HG02840 (cell line): ENCODE measurements around the gene HTR3C.
A peak's percentile ranks its signal among the peaks of the same experiment; 100 is the strongest.
"Not testable (repeated sequence)": the region's sequence is repeated elsewhere in the genome, so short reads cannot be mapped to it uniquely, and the experiment has no call there.

Experiments used
- ATAC-seq: cut with Tn5 transposase; IDR thresholded peaks from one replicate; pipeline ENCODE4 v1.9.1; 2021; ENCODE audit warnings: mild to moderate bottlenecking, moderate library complexity, moderate number of reproducible peaks; ENCODE audit not compliant: unreplicated experiment, low FRiP score

The HTR3C gene

GRCh38 chr3:184052767-184053166 is at the start of gene HTR3C:
HTR3C (plus strand) TSS chr3:184053047; CDS start chr3:184053081, 34 bp downstream.
- ATAC-seq = no peak

GRCh38 chr3:184003187-184003967 is 49.5 kb upstream of the HTR3C start:
- no peak for ATAC-seq

- no peak for ATAC-seq
Observed at GRCh38 chr3:184004476-184004875, 48.4 kb upstream of the HTR3C start.

GRCh38 chr3:184005941-184006507 is 46.8 kb upstream of the HTR3C start:
- ATAC-seq = peak; percentile 62

- not testable (repeated sequence) for ATAC-seq
Observed at GRCh38 chr3:184007143-184007813, 45.6 kb upstream of the HTR3C start.

GRCh38 chr3:184008161-184008560 is 44.7 kb upstream of the HTR3C start:
- no peak for ATAC-seq

GRCh38 chr3:184011230-184011876 is 41.5 kb upstream of the HTR3C start:
- no peak for ATAC-seq

- ATAC-seq = no peak
Observed at GRCh38 chr3:184011937-184012889, 40.6 kb upstream of the HTR3C start.

GRCh38 chr3:184015381-184016019 is 37.3 kb upstream of the HTR3C start:
- no peak for ATAC-seq

- ATAC-seq = no peak
Observed at GRCh38 chr3:184016169-184016570, 36.7 kb upstream of the HTR3C start.

- ATAC-seq = peak; percentile 64
Observed at GRCh38 chr3:184016811-184017671, 35.8 kb upstream of the HTR3C start.

- ATAC-seq = peak; percentile 96
Observed at GRCh38 chr3:184017672-184018423, 35.0 kb upstream of the HTR3C start, which contains the start of gene ABCC5. ABCC5 (minus strand) TSS chr3:184017884; CDS start chr3:184014392, 3,492 bp downstream.

- ATAC-seq = no peak
Observed at GRCh38 chr3:184018424-184018973, 34.3 kb upstream of the HTR3C start.

- no peak for ATAC-seq
Observed at GRCh38 chr3:184022323-184022722, 30.5 kb upstream of the HTR3C start.

GRCh38 chr3:184025256-184025655 is 27.6 kb upstream of the HTR3C start:
- not testable (repeated sequence) for ATAC-seq

- not testable (repeated sequence) for ATAC-seq
Observed at GRCh38 chr3:184028275-184028890, 24.5 kb upstream of the HTR3C start.

GRCh38 chr3:184029443-184029842 is 23.4 kb upstream of the HTR3C start:
- ATAC-seq = no peak
